MM.1S (cell line): ENCODE results near the gene SPIB.
"Not testable (repeated sequence)": the region's sequence is repeated elsewhere in the genome, so short reads cannot be mapped to it uniquely, and the experiment has no call there.

Experiments used
- DNase-seq: peaks from one replicate; pipeline ENCODE4 v3.0.0-alpha.2; 2015
- H2AFZ ChIP-seq: fragments of 300-600 bp; sonication (generic); 2 replicates; pipeline ENCODE4 v1.6.0; 2016; ENCODE audit warnings: antibody characterized with exemption, low read length
- H3F3A ChIP-seq: fragments of 300-600 bp; sonication (generic); 2 replicates; pipeline ENCODE4 v1.6.1; 2016; ENCODE audit warnings: mild to moderate bottlenecking, antibody characterized with exemption, low read length, moderate library complexity, mixed read lengths; ENCODE audit not compliant: insufficient read depth
- H3K27ac ChIP-seq: fragments of 300-600 bp; sonication (generic); 2 replicates; pipeline ENCODE4 v1.5.1; 2016; ENCODE audit warnings: mild to moderate bottlenecking, low read length
- H3K27me3 ChIP-seq: fragments of 300-600 bp; sonication (generic); replicated peaks from 2 replicates; pipeline ENCODE4 v1.6.0; 2016; ENCODE audit warnings: low read length; ENCODE audit not compliant: insufficient read depth
- H3K36me3 ChIP-seq: fragments of 300-600 bp; sonication (generic); replicated peaks from 2 replicates; pipeline ENCODE4 v1.6.1; 2016; ENCODE audit warnings: mild to moderate bottlenecking, low read length, mixed read lengths; ENCODE audit not compliant: insufficient read depth
- H3K4me1 ChIP-seq: fragments of 300-600 bp; sonication (generic); 2 replicates; pipeline ENCODE4 v1.6.1; 2016; ENCODE audit warnings: low read length, mixed read lengths
- H3K4me2 ChIP-seq: fragments of 300-600 bp; sonication (generic); 2 replicates; pipeline ENCODE4 v1.6.0; 2016; ENCODE audit warnings: low read depth, low read length
- H3K4me3 ChIP-seq: fragments of 300-600 bp; sonication (generic); 2 replicates; pipeline ENCODE4 v1.5.1; 2016; ENCODE audit warnings: low read length, mixed read lengths
- H3K79me2 ChIP-seq: fragments of 300-600 bp; sonication (generic); 2 replicates; pipeline ENCODE4 v1.6.1; 2016; ENCODE audit warnings: mixed run types, low read length, mixed read lengths
- H3K9ac ChIP-seq: fragments of 300-600 bp; sonication (generic); 2 replicates; pipeline ENCODE4 v1.6.1; 2016; ENCODE audit warnings: low read length, mixed read lengths
- H3K9me2 ChIP-seq: fragments of 300-600 bp; sonication (generic); replicated peaks from 2 replicates; pipeline ENCODE4 v1.6.1; 2016; ENCODE audit warnings: mild to moderate bottlenecking, low read length, mixed read lengths; ENCODE audit not compliant: insufficient read depth
- H3K9me3 ChIP-seq: fragments of 300-600 bp; sonication (generic); replicated peaks from 2 replicates; pipeline ENCODE4 v1.6.1; 2016; ENCODE audit warnings: mild to moderate bottlenecking, low read length, mixed read lengths; ENCODE audit not compliant: insufficient read depth
- H4K20me1 ChIP-seq: fragments of 300-600 bp; sonication (generic); 2 replicates; pipeline ENCODE4 v1.6.1; 2016; ENCODE audit warnings: mild to moderate bottlenecking, low read length, moderate library complexity, mixed read lengths; ENCODE audit not compliant: insufficient read depth
- CTCF ChIP-seq: fragments of 300-600 bp; sonication (generic); IDR thresholded peaks from 2 replicates; pipeline ENCODE4 v1.5.1; 2016; ENCODE audit warnings: antibody characterized with exemption, low read length, mixed read lengths
- EZH2 ChIP-seq: fragments of 300-600 bp; sonication (generic); optimal IDR thresholded peaks from 2 replicates; pipeline ENCODE3; 2017; ENCODE audit warnings: low read depth, mild to moderate bottlenecking, antibody characterized with exemption, low read length, mixed read lengths
- EZH2phosphoT487 ChIP-seq: fragments of 300-600 bp; sonication (generic); IDR thresholded peaks from 2 replicates; pipeline ENCODE4 v1.6.1; 2018; ENCODE audit warnings: antibody characterized with exemption, low read length

The SPIB gene

GRCh38 chr19:50387868-50388245 lies 30.9 kb upstream of the SPIB start:
- Histone ChIP-seq H3K36me3 (no peaks in the 10 kb centered on the region; the same call in 1 of the 2 replicates), H3K4me1 (no peaks in the 10 kb centered on the region; the same call in 1 of the 2 replicates), H3K9me3 (no peaks in the 10 kb centered on the region), H3F3A (0 out of 2 replicates have a peak, but pooled peaks cover 5% of the 10 kb centered on the region), H3K4me2 (no peak overlapping the region), H3K27me3 (no peaks in the 10 kb centered on the region), H3K9ac (no peak overlapping the region), H3K79me2 (peaks cover 65% of the 10 kb centered on the region), H4K20me1 (no peaks in the 10 kb centered on the region), H2AFZ (no peak overlapping the region), H3K9me2 (no peaks in the 10 kb centered on the region), H3K4me3 (no peak overlapping the region), H3K27ac (no peak overlapping the region)
- TF ChIP-seq EZH2 (no peak), CTCF (no peak), EZH2phosphoT487 (no peak)
- no peak for DNase-seq

- not testable (repeated sequence) for H3K27me3 ChIP-seq, H3K27ac ChIP-seq, H2AFZ ChIP-seq, H3K4me3 ChIP-seq, H3K9me2 ChIP-seq, H3K9ac ChIP-seq, H3K36me3 ChIP-seq, H3K4me2 ChIP-seq, H3K9me3 ChIP-seq, H3K4me1 ChIP-seq, H4K20me1 ChIP-seq, H3F3A ChIP-seq, DNase-seq
- H3K79me2 ChIP-seq: peaks cover 71% of the 10 kb centered on the region
Measured at GRCh38 chr19:50390295-50390694, 28.4 kb upstream of the SPIB start.

- not testable (repeated sequence) for H3K36me3 ChIP-seq, H3K4me3 ChIP-seq, H3K4me2 ChIP-seq, H3K27me3 ChIP-seq, H2AFZ ChIP-seq, DNase-seq, H3K4me1 ChIP-seq, H3K27ac ChIP-seq, H3F3A ChIP-seq, H4K20me1 ChIP-seq, H3K9me3 ChIP-seq, H3K9me2 ChIP-seq, H3K9ac ChIP-seq
- peaks cover 70% of the 10 kb centered on the region for H3K79me2 ChIP-seq
Measured at GRCh38 chr19:50390952-50391351, 27.8 kb upstream of the SPIB start.

- H3K79me2 ChIP-seq: peaks cover 55% of the 10 kb centered on the region
- H3K9me3 ChIP-seq: no peaks in the 10 kb centered on the region
- H3K27ac ChIP-seq: no peak overlapping the region
- no peaks in the 10 kb centered on the region for H3K9me2 ChIP-seq
- H2AFZ ChIP-seq: no peak overlapping the region
- H3K27me3 ChIP-seq: no peaks in the 10 kb centered on the region
- no peak overlapping the region for H3K4me2 ChIP-seq
- no peaks in the 10 kb centered on the region for H3K36me3 ChIP-seq
- TF ChIP-seq EZH2: no peak
- TF ChIP-seq CTCF: no peak
- no peak for TF ChIP-seq EZH2phosphoT487
- no peak for DNase-seq
- no peaks in the 10 kb centered on the region for H3K4me1 ChIP-seq
- no peak overlapping the region for H3K4me3 ChIP-seq
- H3K9ac ChIP-seq: no peak overlapping the region
- no peaks in the 10 kb centered on the region for H4K20me1 ChIP-seq
- H3F3A ChIP-seq: no peaks in the 10 kb centered on the region
Measured at GRCh38 chr19:50392759-50393158, 26.0 kb upstream of the SPIB start.
